ENCODE data around the gene LAMP1. TPM values are rescaled to one million over a fixed set of nuclear protein-coding genes. Genes with fewer than 3 reads are reported as not detected.

LAMP1 gene
- total RNA-seq, 1 donor from 2014 or later = 413 TPM

- no peaks in the 10 kb centered on the region for H3K9me3 Mint-ChIP-seq (ENCODE audit: unreplicated experiment)
- no peak for DNase-seq (ENCODE audit: extremely low spot score, unreplicated experiment)
- H3K4me1 Mint-ChIP-seq (ENCODE audit: unreplicated experiment) = peaks cover 17% of the 10 kb centered on the region
- no peak overlapping the region for H3K27ac Mint-ChIP-seq (ENCODE audit: unreplicated experiment)
- no peak for TF ChIP-seq CTCF (IDR thresholded peaks at IDR 0.05)
- H3K27me3 Mint-ChIP-seq (ENCODE audit: unreplicated experiment) = peaks cover 28% of the 10 kb centered on the region
- no peak overlapping the region for H3K4me3 Mint-ChIP-seq (ENCODE audit: unreplicated experiment)
- H3K36me3 Mint-ChIP-seq (ENCODE audit: unreplicated experiment) = no peaks in the 10 kb centered on the region
Measured at GRCh38 chr13:113291129-113291528, 5.9 kb upstream of the LAMP1 start.

GRCh38 chr13:113292021-113292862 lies 4.8 kb upstream of the LAMP1 start:
- Mint-ChIP-seq H3K9me3 (ENCODE audit: unreplicated experiment) (no peaks in the 10 kb centered on the region), H3K27me3 (ENCODE audit: unreplicated experiment) (peaks cover 26% of the 10 kb centered on the region), H3K36me3 (ENCODE audit: unreplicated experiment) (no peaks in the 10 kb centered on the region), H3K4me1 (ENCODE audit: unreplicated experiment) (peaks cover 22% of the 10 kb centered on the region), H3K4me3 (ENCODE audit: unreplicated experiment) (peak overlapping the region; percentile 61), H3K27ac (ENCODE audit: unreplicated experiment) (peak overlapping the region; percentile 72)
- DNase-seq (ENCODE audit: extremely low spot score, unreplicated experiment) = no peak
- TF ChIP-seq CTCF (IDR thresholded peaks at IDR 0.05) = no peak

DNA sequence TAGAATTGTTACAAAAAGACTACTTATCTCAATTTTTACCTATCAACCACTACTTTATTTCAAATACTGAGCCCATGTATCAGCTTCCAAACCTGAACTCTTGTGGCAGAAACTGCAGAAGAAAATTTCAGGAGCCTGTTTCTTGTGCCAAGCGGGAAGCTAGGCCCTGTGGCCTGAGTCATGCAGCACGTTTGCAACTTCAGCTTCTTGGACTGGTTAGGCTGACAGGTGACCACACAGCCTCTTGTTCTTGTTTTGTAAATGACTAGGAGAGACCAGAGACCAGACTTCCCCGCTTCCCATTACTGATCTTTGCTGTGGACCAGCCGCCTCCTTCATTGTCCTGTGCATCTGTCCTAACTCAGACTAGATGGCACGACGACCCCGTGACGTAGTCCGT lies 3.4 kb upstream of the LAMP1 start:
- no peaks in the 10 kb centered on the region for H3K36me3 Mint-ChIP-seq (ENCODE audit: unreplicated experiment)
- no peak overlapping the region for H3K27ac Mint-ChIP-seq (ENCODE audit: unreplicated experiment)
- H3K4me1 Mint-ChIP-seq (ENCODE audit: unreplicated experiment) = peaks cover 32% of the 10 kb centered on the region
- H3K27me3 Mint-ChIP-seq (ENCODE audit: unreplicated experiment) = peaks cover 19% of the 10 kb centered on the region
- DNase-seq (ENCODE audit: extremely low spot score, unreplicated experiment) = no peak
- no peaks in the 10 kb centered on the region for H3K9me3 Mint-ChIP-seq (ENCODE audit: unreplicated experiment)
- no peak overlapping the region for H3K4me3 Mint-ChIP-seq (ENCODE audit: unreplicated experiment)
- TF ChIP-seq CTCF (IDR thresholded peaks at IDR 0.05) = no peak

GRCh38 chr13:113295776-113296175 lies 1.3 kb upstream of the LAMP1 start:
- peak overlapping the region; percentile 16 for H3K4me3 Mint-ChIP-seq (ENCODE audit: unreplicated experiment)
- no peak for TF ChIP-seq CTCF (IDR thresholded peaks at IDR 0.05)
- H3K27ac Mint-ChIP-seq (ENCODE audit: unreplicated experiment) = peak overlapping the region; percentile 12
- peaks cover 40% of the 10 kb centered on the region for H3K4me1 Mint-ChIP-seq (ENCODE audit: unreplicated experiment)
- peaks cover 2% of the 10 kb centered on the region for H3K27me3 Mint-ChIP-seq (ENCODE audit: unreplicated experiment)
- no peaks in the 10 kb centered on the region for H3K9me3 Mint-ChIP-seq (ENCODE audit: unreplicated experiment)
- no peak for DNase-seq (ENCODE audit: extremely low spot score, unreplicated experiment)
- no peaks in the 10 kb centered on the region for H3K36me3 Mint-ChIP-seq (ENCODE audit: unreplicated experiment)

GRCh38 chr13:113297370-113298042 lies 467 bp downstream of the LAMP1 start:
- DNase-seq (ENCODE audit: extremely low spot score, unreplicated experiment) = peak; percentile 86
- H3K27ac Mint-ChIP-seq (ENCODE audit: unreplicated experiment) = peak overlapping the region; percentile 94

More at GRCh38 chr13:113297370-113298042, 467 bp downstream of the LAMP1 start:
- TF ChIP-seq CTCF (IDR thresholded peaks at IDR 0.05) = no peak
- peak overlapping the region; percentile 89 for H3K4me3 Mint-ChIP-seq (ENCODE audit: unreplicated experiment)
- peaks cover 2% of the 10 kb centered on the region for H3K27me3 Mint-ChIP-seq (ENCODE audit: unreplicated experiment)
- no peaks in the 10 kb centered on the region for H3K36me3 Mint-ChIP-seq (ENCODE audit: unreplicated experiment)
- H3K9me3 Mint-ChIP-seq (ENCODE audit: unreplicated experiment) = no peaks in the 10 kb centered on the region
- peaks cover 30% of the 10 kb centered on the region for H3K4me1 Mint-ChIP-seq (ENCODE audit: unreplicated experiment)
